Measurements from ENCODE around the gene ABRACL.

ABRACL gene

DNA sequence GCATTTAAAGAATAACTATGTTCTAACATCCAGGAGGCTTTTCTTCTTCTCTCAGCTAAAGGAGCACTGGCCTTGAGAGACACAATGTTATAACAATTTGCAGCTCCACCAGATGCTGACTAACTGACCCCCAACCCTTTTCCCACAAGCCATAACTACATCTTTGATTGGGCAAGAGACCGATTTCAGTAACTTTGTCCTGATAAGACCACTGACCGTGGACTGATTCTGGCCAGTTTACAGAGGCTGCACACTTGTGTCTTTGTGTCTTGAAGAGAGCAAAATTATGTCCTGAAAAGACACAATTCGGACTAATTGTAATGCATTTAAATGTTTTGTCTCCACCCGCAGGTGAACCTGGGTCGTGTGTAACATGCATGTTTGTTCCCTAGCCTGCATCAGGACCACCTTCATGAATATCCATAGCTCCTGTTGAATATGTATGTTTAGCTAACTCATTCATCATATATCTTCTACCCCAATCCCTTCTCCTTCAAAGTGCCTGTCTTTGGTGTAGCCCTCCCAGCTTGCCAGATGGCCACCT, 22.3 kb downstream of the ABRACL start:
- Histone ChIP-seq H3K4me3 (replicated peaks; ENCODE audit: insufficient read depth, low read length) (no peak overlapping the region), H3K27me3 (ENCODE audit: insufficient read depth, poor library complexity, severe bottlenecking) (no peaks in the 10 kb centered on the region), H3K27ac (replicated peaks) (no peak overlapping the region)
- DNase-seq (ENCODE audit: low read depth in 1 of 2, low spot score in 1 of 2) = no peak
- no peak for TF ChIP-seq CTCF (IDR thresholded peaks at IDR 0.05; ENCODE audit: insufficient read depth, low read length)
- TF ChIP-seq POLR2AphosphoS5 (IDR thresholded peaks at IDR 0.05; ENCODE audit: low read depth) = no peak
- TF ChIP-seq REST (IDR thresholded peaks at IDR 0.05; ENCODE audit: insufficient replicate concordance, low read depth) = no peak
- no peak for TF ChIP-seq SPI1 (IDR thresholded peaks at IDR 0.05; ENCODE audit: borderline replicate concordance, low read depth)
- TF ChIP-seq GABPA (IDR thresholded peaks at IDR 0.05; ENCODE audit: low read depth) = no peak

DNA sequence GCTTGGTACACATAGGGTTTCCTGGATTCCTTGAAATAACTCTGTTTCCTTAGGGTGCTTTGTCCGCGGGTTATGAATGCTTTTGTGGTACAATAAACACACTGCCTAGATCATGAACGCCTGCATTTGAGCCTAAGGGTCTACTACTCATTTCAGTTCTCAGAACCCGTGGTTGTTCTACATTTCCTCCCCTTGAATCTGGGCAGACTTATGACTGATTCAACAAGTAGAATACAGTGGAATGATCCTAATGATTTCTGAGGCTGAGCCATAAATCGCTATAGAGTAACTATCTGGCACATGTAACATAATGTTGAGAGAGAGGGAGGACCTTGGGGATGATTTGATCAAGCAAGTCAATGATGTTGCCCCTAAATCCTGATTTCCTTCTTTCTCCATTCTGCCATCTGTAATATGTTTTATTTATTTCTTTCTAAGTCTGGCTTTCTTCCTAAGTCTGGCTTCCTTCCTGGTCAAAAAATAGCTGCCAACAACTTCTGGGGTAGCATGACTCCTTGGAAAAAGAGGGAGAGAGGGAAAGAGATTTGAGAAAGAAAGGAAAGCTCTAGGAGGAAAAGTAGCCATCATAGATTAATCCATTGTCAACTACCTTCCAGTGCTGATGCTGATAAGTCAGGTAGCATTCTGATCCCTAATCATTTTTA, 23.0 kb downstream of the ABRACL start:
- no peak for TF ChIP-seq SPI1 (IDR thresholded peaks at IDR 0.05; ENCODE audit: borderline replicate concordance, low read depth)
- DNase-seq (ENCODE audit: low read depth in 1 of 2, low spot score in 1 of 2) = no peak
- H3K27ac ChIP-seq (replicated peaks) = no peak overlapping the region
- H3K4me3 ChIP-seq (replicated peaks; ENCODE audit: insufficient read depth, low read length) = no peak overlapping the region
- no peaks in the 10 kb centered on the region for H3K27me3 ChIP-seq (ENCODE audit: insufficient read depth, poor library complexity, severe bottlenecking)

DNA sequence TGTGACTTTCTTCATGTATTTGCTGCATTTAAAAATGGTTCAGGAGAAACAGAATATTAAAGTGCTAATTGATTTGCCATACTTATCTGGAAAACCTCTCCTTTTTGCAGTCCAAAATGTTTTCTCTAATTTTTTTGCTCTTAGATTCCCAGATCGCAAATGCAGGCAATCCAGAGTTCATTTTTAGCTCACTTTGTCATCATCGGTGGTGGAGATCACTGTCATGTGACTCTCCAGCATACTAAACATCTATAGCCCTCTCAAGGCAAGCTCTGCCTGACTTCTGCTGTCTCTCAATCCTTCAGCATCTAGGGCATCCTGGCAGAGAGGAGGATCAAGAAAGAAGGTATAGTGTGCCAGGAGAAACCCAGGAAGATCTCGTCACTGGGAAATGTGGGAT, 24.8 kb downstream of the ABRACL start:
- DNase-seq (ENCODE audit: low read depth in 1 of 2, low spot score in 1 of 2) = no peak
- no peak for TF ChIP-seq GABPA (IDR thresholded peaks at IDR 0.05; ENCODE audit: low read depth)
- no peak for TF ChIP-seq CTCF (IDR thresholded peaks at IDR 0.05; ENCODE audit: insufficient read depth, low read length)
- TF ChIP-seq POLR2AphosphoS5 (IDR thresholded peaks at IDR 0.05; ENCODE audit: low read depth) = no peak
- no peak for TF ChIP-seq SPI1 (IDR thresholded peaks at IDR 0.05; ENCODE audit: borderline replicate concordance, low read depth)
- no peak for TF ChIP-seq REST (IDR thresholded peaks at IDR 0.05; ENCODE audit: insufficient replicate concordance, low read depth)
- no peak overlapping the region for H3K27ac ChIP-seq (replicated peaks)
- H3K27me3 ChIP-seq (ENCODE audit: insufficient read depth, poor library complexity, severe bottlenecking) = no peaks in the 10 kb centered on the region
- H3K4me3 ChIP-seq (replicated peaks; ENCODE audit: insufficient read depth, low read length) = no peak overlapping the region

DNA sequence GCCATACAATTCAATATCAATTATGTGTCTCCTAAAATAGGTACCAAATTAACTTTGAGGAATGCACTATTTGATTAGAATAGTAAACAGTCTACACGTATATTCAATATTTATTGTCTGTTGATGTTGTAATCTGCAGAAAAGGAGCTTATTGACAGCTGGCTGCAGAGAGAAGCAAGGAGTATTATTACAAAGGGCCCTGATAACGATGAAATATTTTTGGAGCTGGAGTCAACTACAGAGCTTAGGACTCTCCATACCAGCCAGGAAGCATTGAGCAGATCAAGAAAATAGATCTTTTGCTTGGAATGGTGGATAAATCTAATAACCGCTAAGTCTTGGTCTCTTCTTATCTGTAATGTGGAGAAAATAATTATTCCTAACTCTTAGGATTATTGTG, 25.5 kb downstream of the ABRACL start:
- TF ChIP-seq GABPA (IDR thresholded peaks at IDR 0.05; ENCODE audit: low read depth) = no peak
- TF ChIP-seq POLR2AphosphoS5 (IDR thresholded peaks at IDR 0.05; ENCODE audit: low read depth) = no peak
- TF ChIP-seq SPI1 (IDR thresholded peaks at IDR 0.05; ENCODE audit: borderline replicate concordance, low read depth) = no peak
- no peak for TF ChIP-seq REST (IDR thresholded peaks at IDR 0.05; ENCODE audit: insufficient replicate concordance, low read depth)
- TF ChIP-seq CTCF (IDR thresholded peaks at IDR 0.05; ENCODE audit: insufficient read depth, low read length) = no peak
- Histone ChIP-seq H3K27me3 (ENCODE audit: insufficient read depth, poor library complexity, severe bottlenecking) (no peaks in the 10 kb centered on the region), H3K4me3 (replicated peaks; ENCODE audit: insufficient read depth, low read length) (no peak overlapping the region), H3K27ac (replicated peaks) (no peak overlapping the region)
- no peak for DNase-seq (ENCODE audit: low read depth in 1 of 2, low spot score in 1 of 2)
